ACC112 (cell line): ENCODE measurements around the gene MRFAP1L1.

Experiments used
- H2AFZ ChIP-seq: fragments of 200-600 bp; sonication (generic); one replicate; pipeline ENCODE4 v1.6.0; 2017; ENCODE audit warnings: antibody characterized with exemption, low read length; ENCODE audit not compliant: unreplicated experiment
- H3K27ac ChIP-seq: fragments of 200-600 bp; sonication (generic); 2 replicates; pipeline ENCODE4 v1.5.1; 2014; ENCODE audit warnings: low read depth, mild to moderate bottlenecking, antibody characterized with exemption, low read length, moderate library complexity
- H3K27me3 ChIP-seq: fragments of 200-600 bp; sonication (generic); 2 replicates; pipeline ENCODE4 v1.6.1; 2014; ENCODE audit warnings: mild to moderate bottlenecking, antibody characterized with exemption, low read length, moderate library complexity, mixed read lengths; ENCODE audit not compliant: insufficient read depth
- H3K36me3 ChIP-seq: fragments of 200-600 bp; sonication (generic); 2 replicates; pipeline ENCODE4 v1.6.1; 2016; ENCODE audit warnings: mild to moderate bottlenecking, antibody characterized with exemption, low read length, moderate library complexity, mixed read lengths; ENCODE audit not compliant: insufficient read depth
- H3K4me1 ChIP-seq: fragments of 200-600 bp; sonication (generic); one replicate; pipeline ENCODE4 v1.6.1; 2016; ENCODE audit warnings: low read length, mixed read lengths; ENCODE audit not compliant: insufficient read depth, unreplicated experiment, control insufficient read depth
- H3K4me3 ChIP-seq: fragments of 200-600 bp; sonication (generic); 2 replicates; pipeline ENCODE4 v1.5.1; 2014; ENCODE audit warnings: mild to moderate bottlenecking, low read depth, low read length
- H3K79me2 ChIP-seq: fragments of 200-600 bp; sonication (generic); one replicate; pipeline ENCODE4 v1.6.0; 2016; ENCODE audit warnings: low read length; ENCODE audit not compliant: control insufficient read depth, unreplicated experiment, insufficient read depth

Gene MRFAP1L1

DNA sequence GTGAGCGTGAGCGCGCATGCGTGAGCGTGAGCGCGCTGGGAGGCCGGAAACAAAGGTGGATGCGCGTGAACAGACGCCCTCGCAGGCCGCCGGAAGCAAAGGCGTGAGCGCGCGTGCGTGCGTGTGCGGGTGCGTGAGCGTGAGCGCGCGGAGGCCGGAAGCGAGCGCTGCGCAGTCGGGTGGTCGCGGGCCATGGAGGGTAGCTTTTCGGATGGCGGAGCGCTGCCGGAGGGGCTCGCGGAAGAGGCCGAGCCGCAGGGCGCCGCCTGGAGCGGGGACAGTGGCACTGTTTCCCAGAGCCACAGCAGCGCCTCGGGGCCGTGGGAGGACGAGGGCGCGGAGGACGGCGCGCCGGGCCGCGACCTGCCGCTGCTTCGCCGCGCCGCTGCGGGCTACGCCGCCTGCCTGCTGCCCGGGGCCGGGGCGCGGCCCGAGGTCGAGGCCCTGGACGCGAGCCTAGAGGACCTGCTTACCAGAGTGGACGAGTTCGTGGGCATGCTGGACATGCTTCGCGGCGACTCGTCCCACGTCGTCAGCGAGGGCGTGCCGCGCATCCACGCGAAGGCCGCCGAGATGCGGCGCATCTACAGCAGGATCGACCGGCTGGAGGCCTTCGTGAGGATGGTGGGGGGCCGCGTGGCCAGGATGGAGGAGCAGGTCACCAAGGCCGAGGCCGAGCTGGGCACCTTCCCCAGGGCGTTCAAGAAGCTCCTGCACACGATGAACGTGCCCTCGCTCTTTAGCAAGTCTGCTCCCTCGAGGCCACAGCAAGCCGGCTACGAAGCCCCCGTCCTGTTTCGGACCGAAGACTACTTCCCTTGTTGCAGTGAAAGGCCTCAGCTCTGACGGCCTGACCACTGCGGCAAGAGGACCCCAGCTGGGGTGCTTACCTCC is 6.6 kb upstream of the MRFAP1L1 start, which contains the start of gene BLOC1S4:
Gene BLOC1S4, plus strand, starts transcription at position 157 of the 894 bp plus-strand sequence. Its CDS starts 36 bp downstream, at position 193.
- H3K4me3 ChIP-seq: peak within 1 kb of the TSS; percentile 82
- peaks cover 5% of the 10 kb centered on the region for H3K4me1 ChIP-seq
- H2AFZ ChIP-seq: peak within 1 kb of the TSS; percentile 91
- H3K27me3 ChIP-seq: no peaks in the 10 kb centered on the region
- H3K79me2 ChIP-seq: peaks cover 24% of the 10 kb centered on the region
- H3K27ac ChIP-seq: peak within 1 kb of the TSS; percentile 21; the same call in 1 of the 2 replicates
- no peaks in the 10 kb centered on the region for H3K36me3 ChIP-seq

DNA sequence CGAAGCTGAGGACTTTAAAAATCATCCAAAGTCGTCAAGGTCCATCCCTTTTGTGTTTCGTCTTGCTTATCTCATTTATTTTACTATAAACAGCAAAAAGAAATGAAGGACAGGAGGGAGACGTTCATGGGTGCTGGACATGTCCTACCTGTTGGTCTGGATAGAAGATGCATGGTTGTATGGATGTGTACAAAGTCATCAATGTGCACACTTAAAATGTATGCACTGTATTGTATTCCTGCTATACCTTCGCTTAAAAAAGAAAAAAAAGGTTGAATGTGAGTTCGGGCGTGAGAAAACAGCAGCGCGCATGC is 6.0 kb upstream of the MRFAP1L1 start:
- Histone ChIP-seq H3K4me3 (peak overlapping the region; percentile 82), H2AFZ (peak overlapping the region; percentile 43), H3K4me1 (peaks cover 7% of the 10 kb centered on the region), H3K79me2 (peaks cover 24% of the 10 kb centered on the region), H3K27me3 (no peaks in the 10 kb centered on the region), H3K36me3 (no peaks in the 10 kb centered on the region), H3K27ac (no peak overlapping the region)

DNA sequence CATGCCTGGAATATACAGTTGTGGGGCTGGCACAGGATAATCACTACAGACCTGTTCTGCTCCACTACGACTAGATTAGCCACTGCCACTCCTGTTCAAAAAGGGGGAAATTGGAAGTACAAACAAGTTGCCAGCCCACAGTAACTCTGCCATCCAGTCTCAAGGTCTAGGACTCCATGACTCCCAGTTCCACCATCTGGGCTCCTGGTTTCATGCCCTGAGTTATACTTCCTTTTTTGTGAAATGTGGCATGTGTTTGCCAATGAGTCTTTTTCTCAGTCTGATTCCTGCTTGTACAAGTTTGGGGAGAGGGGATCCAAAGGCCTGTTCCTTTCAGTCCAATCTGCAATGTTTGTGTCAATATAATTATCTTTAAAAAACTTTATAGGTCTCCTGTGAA is 5.3 kb upstream of the MRFAP1L1 start:
- H2AFZ ChIP-seq: no peak overlapping the region
- H3K27me3 ChIP-seq: no peaks in the 10 kb centered on the region
- H3K4me1 ChIP-seq: peaks cover 11% of the 10 kb centered on the region
- peaks cover 24% of the 10 kb centered on the region for H3K79me2 ChIP-seq
- H3K36me3 ChIP-seq: no peaks in the 10 kb centered on the region
- H3K27ac ChIP-seq: no peak overlapping the region
- H3K4me3 ChIP-seq: no peak overlapping the region

DNA sequence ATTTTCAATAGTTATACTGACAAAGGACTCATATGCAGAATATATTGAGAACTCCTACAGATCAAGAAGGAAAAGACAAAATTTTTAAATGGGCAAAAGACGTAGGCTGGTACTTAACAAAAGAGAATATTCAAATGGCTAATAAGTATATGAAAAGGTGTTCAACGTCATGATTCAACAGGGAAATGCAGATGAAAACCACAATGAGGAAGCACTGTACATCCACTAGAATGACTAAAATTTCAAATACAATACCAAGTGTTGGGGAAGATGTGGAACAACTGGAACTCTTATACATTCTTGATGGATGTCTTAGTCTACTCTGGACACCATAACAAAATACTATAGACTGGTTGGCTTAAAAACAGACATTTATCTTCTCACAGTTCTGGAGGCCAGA is 1.3 kb upstream of the MRFAP1L1 start:
- H3K4me3 ChIP-seq: peak overlapping the region; percentile 99; the same call in 1 of the 2 replicates
- peaks cover 17% of the 10 kb centered on the region for H3K4me1 ChIP-seq
- H3K79me2 ChIP-seq: peaks cover 36% of the 10 kb centered on the region

DNA sequence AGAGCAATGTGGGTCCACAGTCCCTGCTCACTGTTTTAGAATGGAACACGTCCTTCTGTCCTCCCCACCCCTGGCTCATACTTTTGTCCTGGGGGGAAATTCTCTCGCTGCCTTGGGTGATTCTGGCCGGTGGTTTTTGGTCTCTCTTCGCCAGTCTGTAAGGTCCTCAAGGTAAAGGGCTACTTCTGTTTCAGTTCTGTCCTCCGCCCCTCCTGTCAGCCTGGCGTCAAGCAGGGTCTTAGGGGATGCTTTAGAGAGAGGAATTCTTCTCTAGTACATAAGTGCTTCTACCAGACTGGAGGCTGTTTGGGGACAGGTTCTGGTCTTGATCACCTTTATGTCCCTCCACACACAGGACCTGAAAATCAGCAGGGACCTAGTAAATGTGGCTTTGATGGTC is 617 bp upstream of the MRFAP1L1 start:
- Histone ChIP-seq H3K36me3 (peaks cover 13% of the 10 kb centered on the region; the same call in 1 of the 2 replicates), H3K27me3 (no peaks in the 10 kb centered on the region), H2AFZ (peak overlapping the region; percentile 84), H3K4me3 (peak overlapping the region; percentile 99), H3K79me2 (peaks cover 42% of the 10 kb centered on the region), H3K27ac (no peak overlapping the region), H3K4me1 (peaks cover 17% of the 10 kb centered on the region)

More for the DNA sequence above, 1.3 kb upstream of the MRFAP1L1 start:
- Histone ChIP-seq H3K27ac (no peak overlapping the region), H3K36me3 (peaks cover 13% of the 10 kb centered on the region; the same call in 1 of the 2 replicates), H3K27me3 (no peaks in the 10 kb centered on the region), H2AFZ (no peak overlapping the region)

DNA sequence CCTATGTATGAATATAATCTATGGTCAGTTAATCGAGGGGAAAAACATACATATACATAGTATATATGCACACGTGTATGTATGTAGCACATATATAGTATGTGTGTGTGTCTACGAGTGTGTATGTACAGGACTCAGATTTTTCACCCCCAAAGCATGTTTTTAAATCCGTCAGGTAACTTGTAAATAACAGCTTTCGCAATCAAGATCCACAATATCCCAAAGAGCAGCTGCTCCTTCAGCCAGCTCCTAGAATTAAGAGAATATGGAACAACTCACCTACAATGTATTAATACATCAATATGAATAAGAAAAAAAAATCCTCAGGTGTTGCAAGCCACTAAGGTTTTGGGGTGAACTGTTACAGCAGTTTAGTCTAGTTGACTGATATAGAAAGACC is 3.5 kb downstream of the MRFAP1L1 start:
- H2AFZ ChIP-seq: no peak overlapping the region
- H3K4me1 ChIP-seq: peaks cover 23% of the 10 kb centered on the region
- H3K79me2 ChIP-seq: peaks cover 56% of the 10 kb centered on the region
- H3K27me3 ChIP-seq: no peaks in the 10 kb centered on the region
- peaks cover 22% of the 10 kb centered on the region for H3K36me3 ChIP-seq
- no peak overlapping the region for H3K27ac ChIP-seq
- H3K4me3 ChIP-seq: no peak overlapping the region

DNA sequence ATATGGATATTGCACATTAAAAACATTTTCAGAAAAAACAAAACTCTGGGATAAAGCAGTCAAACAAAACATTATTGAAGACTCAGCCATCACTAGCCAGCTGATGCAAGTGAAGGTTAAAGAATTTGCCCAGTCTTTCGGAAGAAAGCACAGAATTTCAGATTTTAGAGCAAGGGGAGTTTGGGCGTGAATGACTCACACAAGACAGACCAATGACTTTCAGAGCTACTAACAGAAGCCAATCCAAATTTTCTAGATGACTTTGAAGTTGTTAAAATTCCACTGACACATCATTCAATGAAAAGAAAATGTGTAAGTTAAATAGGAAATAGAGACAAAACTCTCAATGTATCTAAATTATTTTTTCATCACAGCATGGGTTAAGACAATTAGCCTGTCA is 4.0 kb downstream of the MRFAP1L1 start:
- Histone ChIP-seq H3K4me1 (peaks cover 22% of the 10 kb centered on the region), H3K4me3 (no peak overlapping the region), H3K27ac (no peak overlapping the region), H3K27me3 (no peaks in the 10 kb centered on the region), H3K36me3 (peaks cover 22% of the 10 kb centered on the region), H2AFZ (no peak overlapping the region), H3K79me2 (peaks cover 56% of the 10 kb centered on the region)

DNA sequence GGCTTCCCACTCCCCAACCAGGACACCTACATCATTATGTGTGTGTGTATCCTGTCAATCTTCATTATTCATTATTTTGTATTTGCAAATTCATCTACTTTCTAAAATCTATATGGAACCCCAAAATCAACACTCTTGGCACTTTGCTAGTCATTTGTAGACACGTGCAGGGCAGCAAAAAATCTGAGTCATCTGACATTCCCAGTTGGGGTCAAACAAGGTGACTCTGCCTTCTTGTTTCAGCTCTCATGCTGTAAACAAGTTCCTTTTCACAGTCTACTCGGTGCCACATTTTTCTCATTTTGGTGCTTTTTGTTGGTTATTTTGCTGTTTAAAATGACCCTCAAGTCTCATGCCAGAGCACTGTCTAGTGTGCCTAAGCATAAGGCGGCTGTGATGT is 5.9 kb downstream of the MRFAP1L1 start:
- Histone ChIP-seq H3K79me2 (peaks cover 48% of the 10 kb centered on the region), H2AFZ (no peak overlapping the region), H3K27ac (no peak overlapping the region), H3K36me3 (peaks cover 22% of the 10 kb centered on the region), H3K4me3 (no peak overlapping the region), H3K27me3 (no peaks in the 10 kb centered on the region), H3K4me1 (peaks cover 18% of the 10 kb centered on the region)

DNA sequence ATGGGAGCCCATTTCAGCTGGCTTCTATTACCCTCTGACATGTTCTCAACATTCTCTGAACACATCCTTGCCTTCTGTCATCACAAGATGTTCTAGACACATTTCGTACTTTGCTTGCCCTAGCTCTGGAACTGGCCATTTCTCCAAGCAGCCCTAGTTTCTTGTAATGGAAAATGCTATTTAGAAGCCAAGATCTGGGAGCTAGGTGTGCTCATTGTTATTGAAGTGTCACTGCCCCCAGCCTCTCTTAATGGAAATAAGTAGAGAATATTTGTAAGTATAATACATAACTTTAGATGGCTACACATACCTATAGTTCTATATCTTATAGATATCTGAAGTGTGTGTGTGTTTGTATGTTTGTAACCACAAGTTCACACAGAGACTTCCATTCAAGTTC is 6.9 kb downstream of the MRFAP1L1 start:
- Histone ChIP-seq H3K27ac (no peak overlapping the region), H3K79me2 (peaks cover 38% of the 10 kb centered on the region), H3K36me3 (peaks cover 16% of the 10 kb centered on the region), H3K4me3 (no peak overlapping the region), H3K4me1 (peaks cover 10% of the 10 kb centered on the region), H2AFZ (no peak overlapping the region), H3K27me3 (no peaks in the 10 kb centered on the region)

DNA sequence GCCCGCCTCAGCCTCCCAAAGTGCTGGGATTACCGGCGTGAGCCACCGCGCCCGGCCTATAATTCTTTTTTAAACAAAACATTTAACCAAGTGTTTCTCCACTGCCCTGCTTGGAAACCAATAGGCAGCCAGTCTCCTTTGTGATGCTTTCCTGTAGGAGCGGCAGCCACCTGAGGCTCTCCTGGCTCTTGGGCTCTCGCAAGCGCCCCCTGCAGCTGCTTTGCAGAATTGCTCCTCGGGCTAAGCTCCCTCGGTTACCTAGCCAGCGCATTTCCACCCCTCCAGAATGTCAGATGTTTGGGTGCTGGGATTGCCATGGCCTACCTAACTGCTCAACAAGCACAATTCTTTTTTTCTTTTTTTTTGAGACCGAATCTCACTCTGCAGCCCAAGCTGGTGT is 8.3 kb downstream of the MRFAP1L1 start:
- H3K4me1 ChIP-seq: peaks cover 6% of the 10 kb centered on the region
- H3K79me2 ChIP-seq: peaks cover 24% of the 10 kb centered on the region
- H3K36me3 ChIP-seq: peaks cover 9% of the 10 kb centered on the region
- H3K4me3 ChIP-seq: no peak overlapping the region
- H3K27me3 ChIP-seq: no peaks in the 10 kb centered on the region
- H3K27ac ChIP-seq: no peak overlapping the region
- no peak overlapping the region for H2AFZ ChIP-seq

DNA sequence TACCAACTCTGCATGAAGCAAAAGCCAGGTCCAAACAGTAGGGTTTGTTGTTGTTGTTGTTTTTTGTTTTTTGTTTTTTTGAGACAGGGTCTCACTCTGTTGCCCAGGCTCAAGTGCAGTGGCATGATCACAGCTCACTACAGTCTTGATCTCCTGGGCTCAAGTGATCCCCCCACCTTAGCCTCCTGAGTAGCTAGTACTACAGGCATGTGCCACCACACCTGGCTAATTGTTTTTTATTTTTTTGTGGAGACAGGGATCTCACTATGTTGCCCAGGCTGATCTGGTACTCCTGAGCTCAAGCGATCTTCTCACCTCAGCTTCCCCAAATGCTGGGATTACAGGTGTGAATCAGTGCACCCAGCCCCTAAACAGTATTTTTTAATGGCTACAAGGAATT is 9.8 kb downstream of the MRFAP1L1 start:
- Histone ChIP-seq H3K27me3 (no peaks in the 10 kb centered on the region), H3K36me3 (peaks cover 9% of the 10 kb centered on the region), H2AFZ (no peak overlapping the region), H3K27ac (no peak overlapping the region), H3K79me2 (peaks cover 10% of the 10 kb centered on the region), H3K4me3 (no peak overlapping the region), H3K4me1 (peaks cover 6% of the 10 kb centered on the region)
